Stomach (tissue), 9 donors: ENCODE measurements around the gene GPT2. TPM values are rescaled to one million over a fixed set of nuclear protein-coding genes. Genes with fewer than 3 reads are reported as not detected.

Experiments
- DNase-seq, 2 donors: peaks; one replicate each; pipeline versions ENCODE4 v3.0.0 to v3.0.0-alpha.2; 2013 to 2019
- H3K27ac ChIP-seq, 5 donors: fragments of 200-600 bp in 4 of 5; sonication (generic) in 4 of 5; one replicate each; pipeline ENCODE4 v1.5.1; 2013 to 2019; ENCODE audit warnings: mild to moderate bottlenecking in 1 of 5, moderate library complexity in 1 of 5
- H3K27me3 ChIP-seq, 3 donors: fragments of 200-600 bp; sonication (generic); one replicate each; pipeline ENCODE4 v1.5.1; 2017 to 2019; ENCODE audit warnings: mixed run types in 1 of 3
- H3K36me3 ChIP-seq, 4 donors: fragments of 200-600 bp; sonication (generic); 1 replicate in 3 of 4; 2 replicates in 1 of 4; pipeline ENCODE4 v1.5.1; 2016 to 2019
- H3K4me1 ChIP-seq, 4 donors: fragments of 200-600 bp; sonication (generic); one replicate each; pipeline ENCODE4 v1.5.1; 2016 to 2019
- H3K4me3 ChIP-seq, 4 donors: fragments of 200-600 bp; sonication (generic) in 3 of 4; one replicate each; pipeline ENCODE4 v1.5.1; 2016 to 2019; ENCODE audit warnings: mild to moderate bottlenecking in 1 of 4
- H3K9me3 ChIP-seq, 4 donors: fragments of 200-600 bp; sonication (generic); one replicate each; pipeline ENCODE4 v1.5.1; 2016 to 2019
- EP300 ChIP-seq: sonication (generic); formaldehyde crosslinking; IDR thresholded peaks from one replicate; pipeline ENCODE4 v1.6.1; 2017; ENCODE audit warnings: antibody characterized with exemption
- POLR2A ChIP-seq, 4 donors: fragments of 450-650 bp; IDR thresholded peaks; one replicate each; pipeline ENCODE4 v1.6.1; 2016; ENCODE audit warnings: antibody characterized with exemption in 4 of 4, control low read depth in 2 of 4, mild to moderate bottlenecking in 1 of 4, moderate library complexity in 1 of 4
- POLR2AphosphoS5 ChIP-seq, 3 donors: sonication (generic); formaldehyde crosslinking; IDR thresholded peaks; one replicate each; pipeline ENCODE4 v1.6.1; 2016; ENCODE audit warnings: antibody characterized with exemption in 3 of 3
- WGBS, 5 donors: extraction: QIAGEN DNeasy Blood & Tissue Kit in 3 of 5; methylation state at CpG; one replicate each; pipeline versions ENCODE4 v1.1.5 to v1.1.7; 2013 to 2018; 5-methylcytosine and 5-hydroxymethylcytosine counted together
- intact Hi-C: fragments of 100-400 bp; cut with DNase I; formaldehyde crosslinking; loops from one replicate; pipeline ENCODE4 v1.15.1; 2023; ENCODE audit warnings: low total_unique reads
- polyA plus RNA-seq, 3 donors: library from polyadenylated mRNA; stranded (reverse); fragments of 200-250 nt; gene quantifications; one replicate each; pipeline ENCODE4 v1.2.3, GENCODE V29; 2013
- total RNA-seq, 5 donors: library from RNA; depleted of rRNA; stranded (reverse); fragments of >200 nt; gene quantifications; one replicate each; pipeline versions ENCODE4 v1.1.0 to v1.2.3, GENCODE V29; 2014 to 2016
- TF ChIP-seq, protein P1 (sequence below), 7 experiments: fragments of 450-650 bp in 4 of 7; fragments of 200-600 bp in 3 of 7; sonication (generic) in 3 of 7; IDR thresholded peaks; one replicate each; pipeline ENCODE4 v1.5.1; 2016 to 2019; ENCODE audit warnings: antibody characterized with exemption in 7 of 7, control low read depth in 2 of 7, mild to moderate bottlenecking in 1 of 7
- donor health status: healthy with polysubstance abuse.
- donor health status: Bipolar disorder and iron deficiency.
- donor health status: healthy.

Gene GPT2
- total and polyA plus RNA-seq, 8 donors, result 29.2 to 167 (median 60.9) TPM

DNA sequence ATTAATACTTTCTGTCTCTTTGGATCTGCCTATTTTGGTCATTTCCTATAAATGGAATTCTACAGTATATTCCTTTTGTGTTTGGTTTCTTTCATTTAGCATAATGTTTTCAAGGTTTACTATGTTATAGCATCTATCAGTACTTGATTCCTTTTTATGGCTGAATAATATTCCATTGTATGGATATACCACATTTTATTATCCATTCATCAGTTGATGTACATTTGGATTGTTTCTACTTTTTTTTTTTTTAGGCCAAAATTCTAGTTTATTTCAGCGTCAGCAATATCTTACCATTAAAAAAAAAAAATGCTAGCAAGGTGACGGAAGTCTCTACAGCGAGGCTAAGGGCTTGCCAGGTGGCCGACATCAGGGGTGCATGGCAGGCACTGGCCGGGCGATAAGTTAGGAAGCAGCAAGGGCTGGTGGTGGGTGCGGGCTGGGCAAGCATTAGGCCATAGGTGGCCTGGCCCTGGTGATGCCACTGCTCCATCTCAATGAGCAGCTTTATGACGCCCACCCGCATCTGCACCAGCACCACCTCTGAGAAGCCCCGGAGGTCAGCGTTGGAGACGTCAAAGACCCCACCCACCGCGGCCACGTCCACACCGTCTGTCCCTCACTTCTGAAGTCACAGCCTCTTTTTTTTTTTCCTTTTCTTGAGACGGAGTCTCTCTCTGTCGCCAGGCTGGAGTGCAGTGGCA lies 41.8 kb upstream of the GPT2 start:
- no peaks in the 10 kb centered on the region for H3K9me3 ChIP-seq
- WGBS, 5 donors, result 97 to 99% (median 98%) methylated on average over 17 to 18 of the region's 18 CpGs
- no peak overlapping the region for H3K27ac ChIP-seq
- H3K36me3 ChIP-seq, result no peaks in the 10 kb centered on the region
- peaks cover 0 to 11% (median 5%) of the 10 kb centered on the region in 4 donors for H3K4me1 ChIP-seq
- no peak for TF ChIP-seq POLR2A (IDR thresholded peaks at IDR 0.05)
- TF ChIP-seq EP300, result no peak
- TF ChIP-seq POLR2AphosphoS5 (IDR thresholded peaks at IDR 0.05), result no peak
- TF ChIP-seq, protein P1, sequence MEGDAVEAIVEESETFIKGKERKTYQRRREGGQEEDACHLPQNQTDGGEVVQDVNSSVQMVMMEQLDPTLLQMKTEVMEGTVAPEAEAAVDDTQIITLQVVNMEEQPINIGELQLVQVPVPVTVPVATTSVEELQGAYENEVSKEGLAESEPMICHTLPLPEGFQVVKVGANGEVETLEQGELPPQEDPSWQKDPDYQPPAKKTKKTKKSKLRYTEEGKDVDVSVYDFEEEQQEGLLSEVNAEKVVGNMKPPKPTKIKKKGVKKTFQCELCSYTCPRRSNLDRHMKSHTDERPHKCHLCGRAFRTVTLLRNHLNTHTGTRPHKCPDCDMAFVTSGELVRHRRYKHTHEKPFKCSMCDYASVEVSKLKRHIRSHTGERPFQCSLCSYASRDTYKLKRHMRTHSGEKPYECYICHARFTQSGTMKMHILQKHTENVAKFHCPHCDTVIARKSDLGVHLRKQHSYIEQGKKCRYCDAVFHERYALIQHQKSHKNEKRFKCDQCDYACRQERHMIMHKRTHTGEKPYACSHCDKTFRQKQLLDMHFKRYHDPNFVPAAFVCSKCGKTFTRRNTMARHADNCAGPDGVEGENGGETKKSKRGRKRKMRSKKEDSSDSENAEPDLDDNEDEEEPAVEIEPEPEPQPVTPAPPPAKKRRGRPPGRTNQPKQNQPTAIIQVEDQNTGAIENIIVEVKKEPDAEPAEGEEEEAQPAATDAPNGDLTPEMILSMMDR (IDR thresholded peaks at IDR 0.05), result no peak
- intact Hi-C loops, result no loop called here
- H3K4me3 ChIP-seq, result no peak overlapping the region
- H3K27me3 ChIP-seq, result peaks cover 0 to 19% (median 4%) of the 10 kb centered on the region in 3 donors
- DNase-seq, result no peak

DNA sequence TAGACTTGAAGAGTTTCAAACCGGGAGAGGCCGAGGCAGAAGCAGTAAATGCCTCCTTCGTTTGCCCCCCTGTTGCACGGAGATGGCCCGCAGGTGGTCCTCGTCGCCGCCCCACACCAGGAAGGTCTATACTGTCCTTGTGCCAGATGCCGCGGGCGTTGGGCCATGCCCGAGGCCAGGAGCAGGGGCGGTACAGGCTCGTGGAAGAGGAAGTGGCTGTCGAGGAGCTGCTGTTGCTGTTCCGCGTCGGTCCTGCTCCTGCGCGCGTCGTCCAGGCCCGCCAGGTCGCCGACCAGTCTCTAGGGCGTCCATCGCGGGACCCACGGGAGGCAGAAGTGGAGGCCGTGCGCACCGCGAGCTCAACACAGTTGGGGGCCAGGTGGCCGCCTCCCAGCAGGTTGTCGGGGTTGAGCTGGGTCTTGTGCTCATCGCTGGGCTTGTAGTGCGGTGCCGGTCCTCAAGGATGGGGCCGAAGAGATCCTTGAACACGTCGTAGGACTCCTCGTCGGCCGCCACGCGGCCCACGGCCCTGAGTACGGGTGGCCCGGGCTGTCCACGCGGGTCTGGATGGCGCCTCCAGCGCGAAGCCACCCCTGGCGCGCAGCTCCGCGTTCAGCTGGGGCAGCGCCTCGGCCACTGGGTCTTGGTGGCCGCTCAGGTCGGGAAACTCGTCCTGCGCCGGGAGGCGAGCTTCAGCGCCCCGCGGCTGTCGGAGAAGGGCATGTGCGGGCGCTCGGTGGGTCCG lies 40.1 kb upstream of the GPT2 start:
- 34 to 50% (median 47%) methylated on average over 44 to 74 of the region's 74 CpGs for WGBS, 5 donors

DNA sequence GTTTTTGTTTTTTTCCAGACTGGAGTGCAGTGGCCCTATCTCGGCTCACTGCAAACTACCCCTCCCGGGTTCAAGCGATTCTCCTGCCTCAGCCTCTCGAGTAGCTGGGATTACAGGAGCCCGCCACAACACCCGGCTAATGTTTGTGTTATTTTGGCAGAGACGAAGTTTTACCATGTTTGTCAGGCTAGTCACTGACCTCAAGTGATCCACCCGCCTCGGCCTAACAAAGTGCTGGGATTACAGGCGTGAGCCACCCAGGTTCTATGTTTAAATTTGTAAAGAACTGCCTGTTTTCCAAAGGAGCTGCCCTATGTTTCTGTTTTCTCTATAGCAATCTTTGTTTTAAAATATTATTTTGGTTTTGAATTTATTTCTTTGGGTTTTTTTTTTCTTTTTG lies 39.4 kb upstream of the GPT2 start:
- H3K4me3 ChIP-seq, result no peak overlapping the region
- H3K36me3 ChIP-seq, result no peaks in the 10 kb centered on the region
- peaks cover 0 to 19% (median 4%) of the 10 kb centered on the region in 3 donors for H3K27me3 ChIP-seq
- H3K27ac ChIP-seq, result no peak overlapping the region
- no peaks in the 10 kb centered on the region for H3K9me3 ChIP-seq
- H3K4me1 ChIP-seq, result peaks cover 0 to 11% (median 5%) of the 10 kb centered on the region in 4 donors
- intact Hi-C loops, result no loop called here
- DNase-seq, result no peak
- 40 to 54% (median 41%) methylated on average over 10 of the region's 10 CpGs for WGBS, 5 donors
- TF ChIP-seq POLR2A (IDR thresholded peaks at IDR 0.05), result no peak
- TF ChIP-seq, protein P1 (IDR thresholded peaks at IDR 0.05), result no peak

More for the DNA sequence above, 40.1 kb upstream of the GPT2 start:
- H3K4me3 ChIP-seq, result peak overlapping the region in 2 of 4 donors; percentile 7 to 26
- peaks cover 0 to 19% (median 4%) of the 10 kb centered on the region in 3 donors for H3K27me3 ChIP-seq
- intact Hi-C loops, result no loop called here
- H3K4me1 ChIP-seq, result peaks cover 0 to 11% (median 5%) of the 10 kb centered on the region in 4 donors
- TF ChIP-seq POLR2A (IDR thresholded peaks at IDR 0.05), result no peak
- TF ChIP-seq EP300, result no peak
- TF ChIP-seq, protein P1 (IDR thresholded peaks at IDR 0.05), result no peak
- TF ChIP-seq POLR2AphosphoS5 (IDR thresholded peaks at IDR 0.05), result no peak
- DNase-seq, result no peak
- no peaks in the 10 kb centered on the region for H3K36me3 ChIP-seq
- H3K27ac ChIP-seq, result no peak overlapping the region
- H3K9me3 ChIP-seq, result no peaks in the 10 kb centered on the region

DNA sequence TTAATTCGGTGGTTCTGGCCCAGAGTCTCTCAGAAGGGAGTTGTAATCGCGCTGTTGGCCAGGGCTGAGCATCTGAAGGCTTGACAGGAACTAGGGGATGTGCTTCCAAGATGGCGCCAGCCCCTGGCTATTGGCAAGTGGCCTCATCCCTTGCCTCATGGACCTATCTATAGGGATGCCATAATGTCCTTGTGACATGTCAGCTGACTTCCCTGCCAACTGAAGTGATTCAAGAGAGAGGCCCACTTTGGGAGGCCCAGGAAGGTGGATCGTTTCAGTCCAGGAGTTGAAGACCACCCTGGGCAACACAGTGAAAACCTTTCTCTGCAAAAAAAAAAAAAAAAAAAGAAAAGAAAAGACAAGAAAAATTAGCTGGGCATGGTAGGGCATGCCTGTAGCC lies 38.2 kb upstream of the GPT2 start:
- Histone ChIP-seq H3K27ac (no peak overlapping the region), H3K4me3 (no peak overlapping the region), H3K27me3 (peaks cover 0 to 19% (median 4%) of the 10 kb centered on the region in 3 donors), H3K4me1 (peaks cover 0 to 17% (median 5%) of the 10 kb centered on the region in 4 donors), H3K9me3 (no peaks in the 10 kb centered on the region), H3K36me3 (no peaks in the 10 kb centered on the region)
- 94 to 97% (median 95%) methylated on average over 5 of the region's 5 CpGs for WGBS, 5 donors
- TF ChIP-seq, protein P1 (IDR thresholded peaks at IDR 0.05), result no peak
- TF ChIP-seq POLR2A (IDR thresholded peaks at IDR 0.05) (no peak), POLR2AphosphoS5 (IDR thresholded peaks at IDR 0.05) (no peak), EP300 (no peak)
- intact Hi-C loops, result no loop called here
- DNase-seq, result no peak
